T-cell (primary cell): Measurements from ENCODE around the gene SMIM29. TPM values are rescaled to one million over a fixed set of nuclear protein-coding genes. Genes with fewer than 3 reads are reported as not detected.
A peak's percentile ranks its signal among the peaks of the same experiment; 100 is the strongest.
"Not testable (repeated sequence)": the region's sequence is repeated elsewhere in the genome, so short reads cannot be mapped to it uniquely, and the experiment has no call there.

ENCODE experiments used
- ATAC-seq, 4 experiments: fragments of 200-7000 bp in 3 of 4; fragments of 150-1000 bp in 1 of 4; cut with Tn5 transposase; replicated peaks in 1 of 4; 1 replicate in 3 of 4; 2 replicates in 1 of 4; pipeline ENCODE4 v1.10.0; 2021; ENCODE audit warnings: moderate library complexity in 3 of 4, mild to moderate bottlenecking in 2 of 4, moderate number of reproducible peaks in 1 of 4
- CTCF ChIA-PET, 2 donors: fragments of 300-600 bp; sonication (Branson Sonifier 250); formaldehyde crosslinking; loops; one replicate each; lab custom pipeline; 2022; ENCODE audit warnings: antibody characterized with exemption in 2 of 2; lab: Charles Lee
- POLR2A ChIA-PET, 2 donors: fragments of 300-600 bp; sonication (Branson Sonifier 250); formaldehyde crosslinking; loops; one replicate each; lab custom pipeline; 2022; ENCODE audit warnings: antibody characterized with exemption in 2 of 2; lab: Charles Lee
- DNase-seq, 35 experiments: peaks; one replicate each; pipeline versions ENCODE4 v3.0.0 to v3.0.0-alpha.2; 2013 to 2023
- H3K27ac ChIP-seq: one replicate; pipeline ENCODE4 v1.5.1; 2013; ENCODE audit warnings: low read length
- H3K27me3 ChIP-seq, 2 experiments: replicated peaks in 1 of 2; 1 replicate in 1 of 2; 2 replicates in 1 of 2; pipeline versions ENCODE4 v1.6.1 to v1.7.0; 2013; ENCODE audit warnings: low read length in 1 of 2, mixed read lengths in 1 of 2; ENCODE audit not compliant: control insufficient read depth in 2 of 2, insufficient read depth in 2 of 2; ENCODE audit errors: extremely low read depth in 1 of 2
- H3K36me3 ChIP-seq, 2 donors: 1 replicate in 1 of 2; 2 replicates in 1 of 2; pipeline versions ENCODE4 v1.6.1 to v1.7.0; 2013; ENCODE audit warnings: low read length in 1 of 2; ENCODE audit not compliant: control insufficient read depth in 2 of 2, insufficient read depth in 1 of 2; ENCODE audit errors: extremely low read depth in 1 of 2
- H3K4me1 ChIP-seq, 2 experiments: 1 replicate in 1 of 2; 2 replicates in 1 of 2; pipeline versions ENCODE4 v1.6.1 to v1.7.0; 2013; ENCODE audit warnings: low read length in 2 of 2, mixed read lengths in 1 of 2; ENCODE audit not compliant: insufficient read depth in 2 of 2, control insufficient read depth in 1 of 2; ENCODE audit errors: extremely low read depth in 1 of 2
- H3K4me3 ChIP-seq, 2 donors: 1 replicate in 1 of 2; 2 replicates in 1 of 2; pipeline versions ENCODE4 v1.5.1 to v1.7.0; 2013; ENCODE audit warnings: mild to moderate bottlenecking in 2 of 2, low read length in 1 of 2, moderate library complexity in 1 of 2; ENCODE audit not compliant: control insufficient read depth in 1 of 2; ENCODE audit errors: extremely low read depth in 1 of 2
- H3K9me3 ChIP-seq: 2 replicates; pipeline ENCODE4 v1.7.0; 2013
- H3K27ac Mint-ChIP-seq, 2 donors: one replicate each; pipeline ENCODE4 v1.8.0; 2020 to 2021; ENCODE audit warnings: mild to moderate bottlenecking in 2 of 2, mixed read lengths in 2 of 2
- H3K27me3 Mint-ChIP-seq, 2 donors: one replicate each; pipeline ENCODE4 v1.8.0; 2021 to 2022; ENCODE audit warnings: mixed read lengths in 2 of 2
- H3K36me3 Mint-ChIP-seq: one replicate; pipeline ENCODE4 v1.8.0; 2021; ENCODE audit warnings: mixed read lengths
- H3K4me1 Mint-ChIP-seq, 3 donors: one replicate each; pipeline ENCODE4 v1.8.0; 2020 to 2022; ENCODE audit warnings: mixed read lengths in 3 of 3, mild to moderate bottlenecking in 1 of 3
- H3K4me3 Mint-ChIP-seq, 3 donors: one replicate each; pipeline ENCODE4 v1.8.0; 2020 to 2022; ENCODE audit warnings: mild to moderate bottlenecking in 3 of 3, mixed read lengths in 3 of 3, moderate library complexity in 3 of 3
- H3K9me3 Mint-ChIP-seq, 3 donors: one replicate each; pipeline ENCODE4 v1.8.0; 2020 to 2022; ENCODE audit warnings: mixed read lengths in 3 of 3
- WGBS: methylation state at CpG from one replicate; pipeline ENCODE4 v1.1.5; 2013; ENCODE audit warnings: missing lambda C conversion rate; ENCODE audit not compliant: insufficient coverage; 5-methylcytosine and 5-hydroxymethylcytosine counted together
- total RNA-seq, 35 experiments: library from RNA in 6 of 35; stranded (reverse) in 6 of 35; fragments of 120-200 nt in 1 of 35; gene quantifications; one replicate each; pipeline versions ENCODE4 v1.2.1 to v1.2.4 and lab custom pipeline; 2013 to 2026

SMIM29 gene
- total RNA-seq, 5 donors from 2014 or later (not counting 1 experiment from before 2014, with no cell fraction given) = 16.4 to 33.8 (median 30.5) TPM

DNA sequence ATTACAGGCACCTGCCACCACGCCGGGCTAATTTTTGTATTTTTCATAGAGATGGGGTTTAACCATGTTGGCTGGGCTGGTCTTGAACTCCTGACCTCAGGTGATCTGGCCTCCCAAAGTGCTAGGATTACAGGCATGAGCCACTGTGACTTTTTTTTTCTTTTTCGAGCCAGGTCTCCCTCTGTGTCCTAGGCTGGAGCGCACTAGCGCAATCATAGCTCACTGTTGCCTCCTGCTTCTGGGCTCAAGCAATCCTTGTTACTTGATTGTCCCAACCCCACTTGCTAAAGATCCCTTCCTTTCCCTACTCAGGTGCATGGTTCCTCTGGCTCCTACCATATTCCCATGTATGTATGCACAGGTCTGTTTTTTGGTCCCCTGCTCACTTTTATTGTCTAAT is 27.4 kb upstream of the SMIM29 start:
- ATAC-seq (no peak), DNase-seq (no peak)
- Mint-ChIP-seq H3K9me3 (no peaks in the 10 kb centered on the region), H3K4me1 (peaks cover 0 to 10% (median 9%) of the 10 kb centered on the region in 3 donors), H3K27me3 (no peaks in the 10 kb centered on the region), H3K36me3 (peaks cover 28% of the 10 kb centered on the region), H3K4me3 (no peak overlapping the region), H3K27ac (peak overlapping the region in 1 of 2 donors; percentile 46)
- no peaks in the 10 kb centered on the region for H3K4me1 ChIP-seq
- no peak overlapping the region for H3K27ac ChIP-seq
- WGBS = 95% methylated on average over 3 of the region's 5 CpGs
- H3K9me3 ChIP-seq = no peaks in the 10 kb centered on the region
- CTCF ChIA-PET = no interaction called here
- H3K27me3 ChIP-seq = no peaks in the 10 kb centered on the region
- POLR2A ChIA-PET = no interaction called here
- peaks cover 4 to 6% of the 10 kb centered on the region in 2 donors for H3K36me3 ChIP-seq
- no peak overlapping the region for H3K4me3 ChIP-seq

DNA sequence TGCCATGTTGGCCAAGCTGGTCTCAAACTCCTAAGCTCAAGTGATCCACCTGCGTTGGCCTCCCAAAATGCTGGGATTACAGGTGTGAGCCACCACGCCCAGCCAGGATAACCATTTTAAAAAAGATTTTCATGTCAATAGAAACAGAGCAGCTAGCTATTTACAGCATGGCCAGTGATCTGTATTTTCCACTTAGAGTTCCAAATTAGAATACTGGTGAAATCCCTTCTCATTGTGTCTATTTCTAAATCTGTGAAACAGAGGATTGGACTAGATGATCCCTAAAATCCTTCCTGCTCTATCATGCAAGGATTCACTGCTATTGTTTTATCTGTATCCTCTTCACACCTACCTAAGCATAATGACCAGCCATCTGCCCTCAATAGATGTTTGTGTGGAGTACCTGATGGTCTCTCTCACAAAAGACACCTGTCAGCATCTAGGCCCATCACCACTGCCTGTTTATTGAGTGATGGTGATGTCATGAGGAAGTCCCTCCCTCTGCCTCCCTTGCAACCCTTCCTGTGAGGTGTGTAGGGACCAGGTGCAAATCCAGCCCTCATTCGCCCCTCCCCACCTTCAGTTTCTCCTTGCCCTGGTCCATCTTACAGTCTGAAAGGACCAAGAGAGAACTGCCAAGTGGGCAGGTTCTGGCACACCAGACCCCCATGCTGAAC is 26.5 kb upstream of the SMIM29 start:
- no peak for ATAC-seq
- Histone ChIP-seq H3K4me1 (no peaks in the 10 kb centered on the region), H3K36me3 (peaks cover 4 to 6% of the 10 kb centered on the region in 2 donors), H3K27me3 (no peaks in the 10 kb centered on the region), H3K27ac (no peak overlapping the region), H3K9me3 (no peaks in the 10 kb centered on the region), H3K4me3 (no peak overlapping the region)
- H3K36me3 Mint-ChIP-seq = peaks cover 20% of the 10 kb centered on the region
- no peaks in the 10 kb centered on the region for H3K27me3 Mint-ChIP-seq
- ChIA-PET POLR2A (no interaction called here), CTCF (no interaction called here)
- 89% methylated on average over 3 of the region's 3 CpGs for WGBS
- DNase-seq = no peak
- no peaks in the 10 kb centered on the region for H3K9me3 Mint-ChIP-seq
- peaks cover 0 to 10% (median 9%) of the 10 kb centered on the region in 3 donors for H3K4me1 Mint-ChIP-seq
- peak overlapping the region; percentile 16 to 17 for H3K27ac Mint-ChIP-seq
- no peak overlapping the region for H3K4me3 Mint-ChIP-seq

DNA sequence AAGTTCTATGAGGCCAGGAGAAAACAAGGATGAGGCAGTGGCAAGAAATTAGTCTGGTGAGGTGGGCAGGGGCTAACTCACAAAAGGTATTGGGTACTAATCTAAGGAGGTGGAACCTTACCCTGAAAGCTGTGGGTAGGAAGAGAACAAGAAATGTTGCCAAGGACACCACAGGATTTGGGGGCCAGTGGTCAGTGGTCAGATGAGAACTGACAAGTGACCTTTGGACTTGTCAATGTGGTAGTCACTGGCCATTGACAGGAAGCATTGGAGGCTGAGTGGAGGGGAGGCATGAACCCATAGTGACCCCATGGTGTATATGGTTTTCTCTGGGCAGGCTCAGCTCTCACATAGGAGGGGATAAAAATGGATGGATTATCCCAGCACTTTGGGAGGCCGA is 25.3 kb upstream of the SMIM29 start:
- Histone ChIP-seq H3K4me3 (no peak overlapping the region), H3K36me3 (no peaks in the 10 kb centered on the region), H3K9me3 (no peaks in the 10 kb centered on the region), H3K27me3 (no peaks in the 10 kb centered on the region), H3K27ac (no peak overlapping the region), H3K4me1 (no peaks in the 10 kb centered on the region)
- WGBS = no CpG with 5 or more reads among the region's 1 CpG
- CTCF ChIA-PET = no interaction called here
- Mint-ChIP-seq H3K9me3 (no peaks in the 10 kb centered on the region), H3K27ac (no peak overlapping the region), H3K36me3 (peaks cover 9% of the 10 kb centered on the region), H3K4me1 (peaks cover 0 to 7% (median 2%) of the 10 kb centered on the region in 3 donors), H3K4me3 (no peak overlapping the region), H3K27me3 (no peaks in the 10 kb centered on the region)
- ATAC-seq = no peak
- no peak for DNase-seq
- POLR2A ChIA-PET = no interaction called here

DNA sequence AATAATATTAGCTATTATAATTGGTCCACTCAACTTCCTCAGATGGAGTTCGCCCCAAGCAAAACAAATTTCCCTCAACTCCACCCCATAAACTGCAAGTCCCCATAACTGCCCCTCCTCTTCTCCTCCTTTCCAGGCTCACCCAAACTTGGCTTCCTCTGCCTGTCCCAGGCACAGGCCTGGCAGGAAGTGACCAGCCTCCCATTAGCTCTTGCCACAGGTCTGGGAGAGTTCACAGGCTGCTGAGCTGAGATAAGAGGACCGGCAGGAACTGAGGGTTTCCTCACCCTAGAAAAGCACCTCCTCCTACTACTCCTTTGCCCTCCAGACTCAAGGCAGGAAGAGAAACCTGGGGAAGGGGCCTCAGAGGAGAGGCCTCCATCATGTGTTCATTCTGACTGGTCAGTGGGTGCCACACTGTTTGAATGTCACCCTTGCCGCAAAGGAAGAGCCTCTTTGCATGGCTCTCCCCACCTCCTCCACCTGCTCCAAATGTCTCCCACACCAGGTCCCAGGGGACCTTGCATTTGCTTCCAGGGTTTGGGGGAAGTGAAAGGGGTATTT is 24.5 kb upstream of the SMIM29 start:
- ATAC-seq = no peak
- no peak overlapping the region for H3K27ac Mint-ChIP-seq
- H3K27me3 ChIP-seq = no peaks in the 10 kb centered on the region
- no peak overlapping the region for H3K4me3 Mint-ChIP-seq
- ChIA-PET POLR2A (interaction anchor here in 1 of 2 donors (0.6 kb wide), 1 partner anchor 25 kb away, joined by 3 read pairs; the partner anchor contains the start of gene SMIM29), CTCF (interaction anchor here in 1 of 2 donors (0.6 kb wide), 1 partner anchor 1262 kb away, joined by 3 read pairs; no protein-coding TSS in a partner anchor)
- peaks cover 0 to 5% (median 0%) of the 10 kb centered on the region in 3 donors for H3K4me1 Mint-ChIP-seq
- H3K9me3 Mint-ChIP-seq = no peaks in the 10 kb centered on the region
- no peak for DNase-seq
- no peaks in the 10 kb centered on the region for H3K36me3 ChIP-seq
- peaks cover under 1% of the 10 kb centered on the region for H3K36me3 Mint-ChIP-seq
- no peak overlapping the region for H3K4me3 ChIP-seq
- 100% methylated on average over 1 of the region's 3 CpGs for WGBS
- no peak overlapping the region for H3K27ac ChIP-seq
- no peaks in the 10 kb centered on the region for H3K4me1 ChIP-seq
- no peaks in the 10 kb centered on the region for H3K27me3 Mint-ChIP-seq
- no peaks in the 10 kb centered on the region for H3K9me3 ChIP-seq

DNA sequence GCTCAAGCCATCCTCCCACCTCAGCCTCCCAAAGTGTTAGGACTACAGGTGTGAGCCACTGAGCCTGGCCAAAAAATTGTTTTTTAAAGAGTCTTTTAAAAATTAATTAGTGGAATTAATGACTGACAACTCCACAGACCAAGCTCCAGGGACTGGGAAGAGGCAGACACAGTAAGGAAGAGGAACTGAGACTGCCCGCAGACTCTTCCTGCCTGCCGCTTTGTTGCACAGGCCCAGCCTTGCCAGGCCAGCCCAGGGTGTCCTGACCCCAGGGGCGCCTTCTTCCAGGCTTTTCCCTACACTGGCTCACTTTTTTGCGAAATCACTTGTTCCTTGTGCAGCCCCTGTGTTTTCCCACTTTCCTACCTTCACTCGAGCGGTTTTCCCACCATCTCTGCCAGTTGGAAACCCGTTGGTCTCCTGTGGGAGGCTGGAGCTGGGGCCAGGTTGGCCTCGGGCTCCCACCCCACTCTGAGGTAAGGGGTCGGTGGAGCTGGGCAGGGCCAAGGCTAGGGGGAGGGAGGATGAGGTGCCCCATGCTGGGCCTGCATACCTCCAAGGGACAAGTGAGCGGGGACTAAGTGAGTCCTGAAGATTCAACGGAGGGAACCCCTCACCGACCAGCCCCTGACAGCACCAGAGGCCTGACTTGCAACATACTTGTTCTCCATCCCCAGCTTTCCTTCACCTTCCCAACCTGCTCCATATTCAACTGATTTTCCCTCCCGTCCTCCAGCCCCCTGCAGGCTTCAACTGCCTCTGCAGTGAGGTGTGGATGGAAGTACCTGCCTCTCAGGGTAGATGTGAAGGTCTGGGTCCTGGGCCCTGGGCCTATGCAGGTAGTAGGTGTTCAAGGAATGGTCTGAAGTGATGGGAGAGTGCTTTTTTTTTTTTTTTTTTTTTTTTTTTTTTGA is 23.5 kb upstream of the SMIM29 start:
- Mint-ChIP-seq H3K4me3 (no peak overlapping the region), H3K27me3 (no peaks in the 10 kb centered on the region), H3K36me3 (no peaks in the 10 kb centered on the region), H3K9me3 (no peaks in the 10 kb centered on the region), H3K4me1 (peaks cover 0 to 5% (median 0%) of the 10 kb centered on the region in 3 donors), H3K27ac (no peak overlapping the region)
- DNase-seq (no peak), ATAC-seq (no peak)
- H3K4me1 ChIP-seq = no peaks in the 10 kb centered on the region
- WGBS = 90% methylated on average over 7 of the region's 13 CpGs
- H3K36me3 ChIP-seq = no peaks in the 10 kb centered on the region
- H3K4me3 ChIP-seq = no peak overlapping the region
- no peaks in the 10 kb centered on the region for H3K27me3 ChIP-seq
- no peak overlapping the region for H3K27ac ChIP-seq
- H3K9me3 ChIP-seq = no peaks in the 10 kb centered on the region
- ChIA-PET CTCF (interaction anchor here in 1 of 2 donors (0.6 kb wide), 1 partner anchor 109 kb away, joined by 4 read pairs; no protein-coding TSS in a partner anchor), POLR2A (interaction anchor here in 1 of 2 donors (0.6 kb wide), 1 partner anchor 24 kb away, joined by 3 read pairs; the partner anchor contains the start of gene SMIM29)

DNA sequence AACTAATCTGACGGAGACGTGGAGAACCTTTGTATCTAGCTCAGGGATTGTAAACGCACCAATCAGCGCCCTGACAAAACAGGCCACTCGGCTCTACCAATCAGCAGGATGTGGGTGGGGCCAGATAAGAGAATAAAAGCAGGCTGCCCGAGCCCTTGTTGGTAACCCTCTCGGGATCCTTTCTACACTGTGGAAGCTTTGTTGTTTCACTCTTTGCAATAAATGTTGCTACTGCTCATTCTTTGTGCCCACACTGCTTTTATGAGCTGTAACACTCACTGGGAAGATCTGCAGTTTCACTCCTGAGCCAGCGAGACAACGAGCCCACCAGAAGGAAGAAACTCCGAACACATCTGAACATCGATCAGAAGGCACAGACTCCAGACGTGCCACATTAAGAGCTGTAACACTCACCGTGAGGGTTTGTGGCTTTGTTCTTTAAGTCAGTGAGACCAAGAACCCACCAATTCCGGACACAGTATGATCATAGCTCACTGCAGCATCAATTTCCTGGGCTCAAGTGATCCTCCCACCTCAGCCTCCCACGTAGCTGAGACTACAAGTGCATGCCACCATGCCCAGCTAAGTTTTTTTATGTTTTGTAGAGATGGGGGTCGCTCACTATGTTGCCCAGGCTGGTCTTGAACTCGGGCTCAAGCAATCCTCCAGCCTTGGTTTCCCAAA is 21.0 kb upstream of the SMIM29 start:
- 80% methylated on average over 8 of the region's 17 CpGs for WGBS
- POLR2A ChIA-PET, H3K36me3 ChIP-seq, H3K36me3 Mint-ChIP-seq, DNase-seq, H3K4me1 Mint-ChIP-seq, H3K9me3 ChIP-seq, H3K27me3 ChIP-seq, H3K4me3 ChIP-seq, H3K9me3 Mint-ChIP-seq, H3K27ac Mint-ChIP-seq, H3K27me3 Mint-ChIP-seq, H3K27ac ChIP-seq, H3K4me1 ChIP-seq, CTCF ChIA-PET: not testable (repeated sequence)
- peak in 1 of 4 experiments; percentile 59 for ATAC-seq
- peak overlapping the region in 1 of 3 donors; percentile 66 for H3K4me3 Mint-ChIP-seq
